Measurements from ENCODE around the gene ENPP1.

- TF ChIP-seq EZH2phosphoT487 (IDR thresholded peaks at IDR 0.05; ENCODE audit: borderline replicate concordance, low read length), result no peak
- no peak for TF ChIP-seq CTCF (IDR thresholded peaks at IDR 0.05; ENCODE audit: low read depth, low read length, poor library complexity, severe bottlenecking)
Observed at GRCh38 chr6:131858765-131859415, 51.1 kb downstream of the ENPP1 start.

Data from DOHH2 (cell line).